Endothelial cell of umbilical vein (primary cell): ENCODE results near the gene TOGARAM2. TPM values are rescaled to one million over a fixed set of nuclear protein-coding genes. Genes with fewer than 3 reads are reported as not detected.

Experiments
- BruUV-seq: library from RNA; stranded (reverse); fragments of 400-500 nt; replicated peaks from 2 replicates; lab custom pipeline; 2021; lab: Mats Ljungman, UMichigan
- CTCF ChIA-PET: fragments of 300-600, 350-600 bp; sonication (Branson Sonifier 250); formaldehyde crosslinking; loops from one replicate; lab custom pipeline; 2021; ENCODE audit warnings: antibody characterized with exemption, inconsistent platforms; lab: Charles Lee
- POLR2A ChIA-PET: fragments of 300-600, 350-600 bp; sonication (Branson Sonifier 250); formaldehyde crosslinking; loops from one replicate; lab custom pipeline; 2021; ENCODE audit warnings: antibody characterized with exemption, inconsistent platforms; lab: Charles Lee
- DNase-seq: peaks from one replicate; pipeline ENCODE4 v3.0.0-alpha.2; 2011; ENCODE audit warnings: low read depth, low spot score
- FAIRE-seq: peaks from 2 replicates; lab custom pipeline; 2011; peaks lifted over from hg19 to GRCh38; lab: Jason Lieb, UNC
- H2AFZ ChIP-seq: 2 replicates; pipeline ENCODE4 v1.6.0; 2012; ENCODE audit warnings: low read depth, low read length, control low read depth, inconsistent platforms
- H3K27ac ChIP-seq: 2 replicates; pipeline ENCODE4 v1.5.1; 2011; ENCODE audit warnings: low read depth, mild to moderate bottlenecking, control low read depth, low read length, moderate library complexity; ENCODE audit not compliant: insufficient read depth
- H3K27me3 ChIP-seq, 2 experiments: 2 replicates each; pipeline versions ENCODE4 v1.6.0 to v1.6.1; 2011; ENCODE audit warnings: low read length in 2 of 2, mixed read lengths in 1 of 2; ENCODE audit not compliant: control insufficient read depth in 2 of 2, insufficient read depth in 2 of 2
- H3K36me3 ChIP-seq, 2 experiments: 2 replicates in 1 of 2; 3 replicates in 1 of 2; pipeline ENCODE4 v1.5.1; 2011; ENCODE audit warnings: low read length in 2 of 2, mild to moderate bottlenecking in 1 of 2, moderate library complexity in 1 of 2; ENCODE audit not compliant: control insufficient read depth in 2 of 2, insufficient read depth in 2 of 2; ENCODE audit errors: extremely low read depth in 1 of 2
- H3K4me1 ChIP-seq: 3 replicates; pipeline ENCODE4 v1.5.1; 2011; ENCODE audit warnings: mild to moderate bottlenecking, low read length; ENCODE audit not compliant: control insufficient read depth, insufficient read depth; ENCODE audit errors: extremely low read depth
- H3K4me2 ChIP-seq: 2 replicates; pipeline ENCODE4 v1.6.1; 2011; ENCODE audit warnings: low read length, control low read depth, mixed read lengths; ENCODE audit not compliant: insufficient read depth
- H3K4me3 ChIP-seq, 3 experiments: fragments of 200-600 bp in 1 of 3; sonication (generic), shearing (Covaris generic) in 1 of 3; replicated peaks in 1 of 3; 2 replicates each; pipeline ENCODE4 v1.5.1; 2011 to 2016; ENCODE audit warnings: control low read depth in 3 of 3, low read length in 3 of 3, mild to moderate bottlenecking in 2 of 3, inconsistent platforms in 1 of 3, low read depth in 1 of 3, moderate library complexity in 1 of 3; ENCODE audit not compliant: insufficient read depth in 1 of 3
- H3K79me2 ChIP-seq: 2 replicates; pipeline ENCODE4 v1.6.0; 2012; ENCODE audit warnings: low read length, inconsistent platforms; ENCODE audit not compliant: control insufficient read depth, insufficient read depth
- H3K9ac ChIP-seq: replicated peaks from 2 replicates; pipeline ENCODE3; 2011; ENCODE audit warnings: low read length, control low read depth; ENCODE audit not compliant: insufficient read depth; ENCODE audit errors: extremely low read depth
- H3K9me1 ChIP-seq: replicated peaks from 3 replicates; pipeline ENCODE4 v1.6.0; 2011; ENCODE audit warnings: mild to moderate bottlenecking, low read length; ENCODE audit not compliant: control insufficient read depth, insufficient read depth; ENCODE audit errors: extremely low read depth
- H3K9me3 ChIP-seq: replicated peaks from 2 replicates; pipeline ENCODE4 v1.5.1; 2012; ENCODE audit warnings: low read length, inconsistent platforms; ENCODE audit not compliant: control insufficient read depth, insufficient read depth
- H4K20me1 ChIP-seq: replicated peaks from 2 replicates; pipeline ENCODE3; 2011; ENCODE audit warnings: mild to moderate bottlenecking, low read length; ENCODE audit not compliant: control insufficient read depth, insufficient read depth; ENCODE audit errors: extremely low read depth
- EZH2 ChIP-seq: IDR thresholded peaks from 2 replicates; pipeline ENCODE4 v1.6.1; 2012; ENCODE audit warnings: borderline replicate concordance, low read depth, mild to moderate bottlenecking, moderate library complexity, low read length, inconsistent platforms; ENCODE audit not compliant: severe bottlenecking
- FOS ChIP-seq: IDR thresholded peaks from 2 replicates; pipeline ENCODE4 v1.6.1; 2011; ENCODE audit warnings: mild to moderate bottlenecking, low read length, moderate library complexity, borderline replicate concordance; ENCODE audit not compliant: insufficient read depth
- JUN ChIP-seq: IDR thresholded peaks from 2 replicates; pipeline ENCODE4 v1.6.1; 2011; ENCODE audit warnings: borderline replicate concordance, low read depth; ENCODE audit not compliant: insufficient read length, insufficient read depth
- POLR2AphosphoS5 ChIP-seq: IDR thresholded peaks from 2 replicates; pipeline ENCODE4 v1.6.1; 2012; ENCODE audit warnings: low read depth, mild to moderate bottlenecking, control low read depth, low read length, moderate library complexity; ENCODE audit not compliant: insufficient read depth
- dilution Hi-C: fragments of 300-500 bp; cut with MboI; formaldehyde crosslinking; loops from one replicate; pipeline ENCODE4 v1.15.0; 2019; ENCODE audit warnings: low sequenced_read_pairs; ENCODE audit not compliant: extremely low pct_ligation_motif_present
- intact Hi-C: fragments of 100-400 bp; cut with micrococcal nuclease; formaldehyde crosslinking; loops from one replicate; pipeline ENCODE4 v1.10.0; 2022
- polyA plus RNA-seq, 4 experiments: library from polyadenylated mRNA; depleted of rRNA in 3 of 4; stranded (reverse) in 3 of 4; unstranded in 1 of 4; fragments of >200 nt; gene quantifications; 2 replicates each; pipeline versions ENCODE4 v1.2.1 to v1.2.3, GENCODE V29; 2011 to 2012; ENCODE audit warnings: missing spikeins in 1 of 4
- total RNA-seq: library from RNA; stranded (reverse); gene quantifications from 2 replicates; pipeline ENCODE4 v1.2.3, GENCODE V29; 2021
- TF ChIP-seq, protein P1 (sequence below): IDR thresholded peaks from 2 replicates; pipeline ENCODE4 v1.6.1; 2011; ENCODE audit not compliant: insufficient read depth, insufficient read length
- TF ChIP-seq, protein P2 (sequence below), 2 donors: IDR thresholded peaks; 1 replicate in 1 of 2; 2 replicates in 1 of 2; pipeline ENCODE4 v1.5.1; 2011; ENCODE audit warnings: low read length in 2 of 2, mild to moderate bottlenecking in 2 of 2, moderate library complexity in 2 of 2, control low read depth in 1 of 2, inconsistent platforms in 1 of 2, low read depth in 1 of 2; ENCODE audit not compliant: insufficient read depth in 1 of 2; ENCODE audit errors: extremely low read depth in 1 of 2

Gene TOGARAM2
- total and polyA plus RNA-seq, 2 donors (not counting 3 experiments of a cell fraction or from before 2014, with no cell fraction given): not detected

DNA sequence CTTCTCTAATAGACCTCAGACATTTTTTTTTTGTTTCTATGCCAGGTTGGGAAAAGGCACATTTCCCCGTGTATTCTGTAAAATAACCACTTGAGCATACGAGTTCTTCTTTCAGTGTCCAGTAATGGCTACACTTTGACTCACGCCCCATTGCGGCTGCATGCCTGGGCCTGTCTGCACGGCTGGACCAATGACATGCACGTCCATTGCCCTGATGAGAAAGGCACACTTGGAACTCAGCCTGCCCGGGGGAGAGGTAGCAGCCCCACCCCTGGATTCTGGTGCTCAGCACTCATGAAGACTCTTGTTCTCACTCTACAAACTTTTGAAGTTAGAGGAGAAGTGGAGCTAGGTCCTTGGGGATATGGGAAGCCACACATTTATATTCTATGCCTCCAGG lies 87.4 kb downstream of the TOGARAM2 start:
- no peak overlapping the region for H3K4me2 ChIP-seq
- H2AFZ ChIP-seq: no peak overlapping the region
- dilution Hi-C loops: no loop called here
- H3K27me3 ChIP-seq: no peaks in the 10 kb centered on the region
- TF ChIP-seq, protein P1, sequence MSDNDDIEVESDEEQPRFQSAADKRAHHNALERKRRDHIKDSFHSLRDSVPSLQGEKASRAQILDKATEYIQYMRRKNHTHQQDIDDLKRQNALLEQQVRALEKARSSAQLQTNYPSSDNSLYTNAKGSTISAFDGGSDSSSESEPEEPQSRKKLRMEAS: no peak
- TF ChIP-seq, protein P2, sequence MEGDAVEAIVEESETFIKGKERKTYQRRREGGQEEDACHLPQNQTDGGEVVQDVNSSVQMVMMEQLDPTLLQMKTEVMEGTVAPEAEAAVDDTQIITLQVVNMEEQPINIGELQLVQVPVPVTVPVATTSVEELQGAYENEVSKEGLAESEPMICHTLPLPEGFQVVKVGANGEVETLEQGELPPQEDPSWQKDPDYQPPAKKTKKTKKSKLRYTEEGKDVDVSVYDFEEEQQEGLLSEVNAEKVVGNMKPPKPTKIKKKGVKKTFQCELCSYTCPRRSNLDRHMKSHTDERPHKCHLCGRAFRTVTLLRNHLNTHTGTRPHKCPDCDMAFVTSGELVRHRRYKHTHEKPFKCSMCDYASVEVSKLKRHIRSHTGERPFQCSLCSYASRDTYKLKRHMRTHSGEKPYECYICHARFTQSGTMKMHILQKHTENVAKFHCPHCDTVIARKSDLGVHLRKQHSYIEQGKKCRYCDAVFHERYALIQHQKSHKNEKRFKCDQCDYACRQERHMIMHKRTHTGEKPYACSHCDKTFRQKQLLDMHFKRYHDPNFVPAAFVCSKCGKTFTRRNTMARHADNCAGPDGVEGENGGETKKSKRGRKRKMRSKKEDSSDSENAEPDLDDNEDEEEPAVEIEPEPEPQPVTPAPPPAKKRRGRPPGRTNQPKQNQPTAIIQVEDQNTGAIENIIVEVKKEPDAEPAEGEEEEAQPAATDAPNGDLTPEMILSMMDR (IDR thresholded peaks at IDR 0.05; ENCODE audit: extremely low read depth in 1 of 2, insufficient read depth in 1 of 2, low read depth in 1 of 2, low read length in 2 of 2): no peak
- TF ChIP-seq FOS (no peak), JUN (no peak), EZH2 (no peak), POLR2AphosphoS5 (no peak)
- H3K9ac ChIP-seq: no peak overlapping the region
- H3K4me3 ChIP-seq: no peak overlapping the region
- H3K27ac ChIP-seq: no peak overlapping the region
- no peaks in the 10 kb centered on the region for H3K79me2 ChIP-seq
- ChIA-PET POLR2A (no interaction called here), CTCF (no interaction called here)
- DNase-seq: no peak
- no TSS peak for BruUV-seq
- no peaks in the 10 kb centered on the region for H4K20me1 ChIP-seq
- H3K4me1 ChIP-seq: no peaks in the 10 kb centered on the region
- no peaks in the 10 kb centered on the region for H3K9me1 ChIP-seq
- no peak for FAIRE-seq
- H3K36me3 ChIP-seq: no peaks in the 10 kb centered on the region
- no peaks in the 10 kb centered on the region for H3K9me3 ChIP-seq
- intact Hi-C loops: no loop called here
